PC-9 (cell line): ENCODE measurements around the gene BRPF1.

ENCODE experiments used
- EZH2 ChIP-seq: fragments of 200-600 bp; sonication (generic); IDR thresholded peaks from 2 replicates; pipeline ENCODE4 v1.8.0; 2017; ENCODE audit warnings: antibody characterized with exemption, low read depth
- TF ChIP-seq, protein P1 (sequence below): fragments of 200-600 bp; sonication (generic); conservative IDR thresholded peaks from 2 replicates; pipeline ENCODE4 v1.6.1; 2017; ENCODE audit warnings: mixed run types, antibody characterized with exemption, mild to moderate bottlenecking, moderate library complexity

DNA sequence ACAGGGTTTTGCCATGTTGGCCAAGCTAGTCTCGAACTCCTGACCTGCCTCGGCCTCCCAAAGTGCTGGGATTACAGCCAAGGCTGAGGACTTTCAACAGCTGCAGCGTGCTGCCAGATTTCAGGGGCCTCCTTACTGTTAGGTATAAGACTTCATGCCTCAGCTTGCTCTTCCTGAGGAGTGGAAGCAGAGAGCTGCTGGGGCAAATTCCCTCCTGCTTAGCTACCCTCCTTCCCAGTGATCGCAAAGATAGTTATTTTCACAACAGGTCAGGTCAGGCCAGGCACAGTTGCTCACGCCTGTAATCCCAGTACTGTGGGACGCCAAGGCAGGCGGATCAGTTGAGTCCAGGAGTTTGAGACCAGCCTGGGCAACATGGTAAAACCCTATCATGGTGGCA lies 30.5 kb upstream of the BRPF1 start:
- TF ChIP-seq, protein P1, sequence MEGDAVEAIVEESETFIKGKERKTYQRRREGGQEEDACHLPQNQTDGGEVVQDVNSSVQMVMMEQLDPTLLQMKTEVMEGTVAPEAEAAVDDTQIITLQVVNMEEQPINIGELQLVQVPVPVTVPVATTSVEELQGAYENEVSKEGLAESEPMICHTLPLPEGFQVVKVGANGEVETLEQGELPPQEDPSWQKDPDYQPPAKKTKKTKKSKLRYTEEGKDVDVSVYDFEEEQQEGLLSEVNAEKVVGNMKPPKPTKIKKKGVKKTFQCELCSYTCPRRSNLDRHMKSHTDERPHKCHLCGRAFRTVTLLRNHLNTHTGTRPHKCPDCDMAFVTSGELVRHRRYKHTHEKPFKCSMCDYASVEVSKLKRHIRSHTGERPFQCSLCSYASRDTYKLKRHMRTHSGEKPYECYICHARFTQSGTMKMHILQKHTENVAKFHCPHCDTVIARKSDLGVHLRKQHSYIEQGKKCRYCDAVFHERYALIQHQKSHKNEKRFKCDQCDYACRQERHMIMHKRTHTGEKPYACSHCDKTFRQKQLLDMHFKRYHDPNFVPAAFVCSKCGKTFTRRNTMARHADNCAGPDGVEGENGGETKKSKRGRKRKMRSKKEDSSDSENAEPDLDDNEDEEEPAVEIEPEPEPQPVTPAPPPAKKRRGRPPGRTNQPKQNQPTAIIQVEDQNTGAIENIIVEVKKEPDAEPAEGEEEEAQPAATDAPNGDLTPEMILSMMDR, result no peak
- TF ChIP-seq EZH2, result no peak
